ENCODE measurements around the gene EDEM3. TPM values are rescaled to one million over a fixed set of nuclear protein-coding genes. Genes with fewer than 3 reads are reported as not detected.

The EDEM3 gene
- total and polyA plus RNA-seq, 11 donors = 7.2 to 28.6 (median 17.6) TPM

DNA sequence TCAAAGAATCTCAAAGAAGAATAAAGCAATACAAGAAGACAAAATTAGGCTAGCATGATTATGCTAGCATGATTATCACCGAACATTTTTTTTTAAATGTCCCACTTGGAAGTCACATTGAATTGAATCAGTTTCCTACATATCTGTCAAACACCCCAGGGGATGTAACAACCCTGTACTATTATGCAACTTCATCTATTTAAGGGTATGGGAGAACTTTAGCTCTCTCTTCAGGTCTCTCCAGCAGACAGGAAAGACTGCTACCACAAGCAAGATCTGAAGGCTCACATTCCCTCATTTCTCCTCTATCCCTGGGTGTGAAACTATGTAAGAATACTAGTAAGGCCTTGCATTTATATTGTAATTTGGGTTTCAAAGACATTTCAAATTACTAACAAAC is 52.8 kb downstream of the EDEM3 start:
- peaks cover 2 to 98% (median 80%) of the 10 kb centered on the region in 9 donors for H3K36me3 ChIP-seq
- no peak overlapping the region for H3K4me3 ChIP-seq
- intact Hi-C loops (cut with DNase I) = no loop called here
- H3K27ac ChIP-seq = no peak overlapping the region
- DNase-seq (no peak), ATAC-seq (peak in 3 of 4 donors; percentile 42 to 75 (median 62))
- peaks cover 0 to 8% (median 0%) of the 10 kb centered on the region in 12 donors for H3K4me1 ChIP-seq
- 37 to 56% (median 54%) methylated on average over 1 of the region's 1 CpG for WGBS, 4 donors
- TF ChIP-seq POLR2A (IDR thresholded peaks at IDR 0.05) = no peak
- TF ChIP-seq, protein P1, sequence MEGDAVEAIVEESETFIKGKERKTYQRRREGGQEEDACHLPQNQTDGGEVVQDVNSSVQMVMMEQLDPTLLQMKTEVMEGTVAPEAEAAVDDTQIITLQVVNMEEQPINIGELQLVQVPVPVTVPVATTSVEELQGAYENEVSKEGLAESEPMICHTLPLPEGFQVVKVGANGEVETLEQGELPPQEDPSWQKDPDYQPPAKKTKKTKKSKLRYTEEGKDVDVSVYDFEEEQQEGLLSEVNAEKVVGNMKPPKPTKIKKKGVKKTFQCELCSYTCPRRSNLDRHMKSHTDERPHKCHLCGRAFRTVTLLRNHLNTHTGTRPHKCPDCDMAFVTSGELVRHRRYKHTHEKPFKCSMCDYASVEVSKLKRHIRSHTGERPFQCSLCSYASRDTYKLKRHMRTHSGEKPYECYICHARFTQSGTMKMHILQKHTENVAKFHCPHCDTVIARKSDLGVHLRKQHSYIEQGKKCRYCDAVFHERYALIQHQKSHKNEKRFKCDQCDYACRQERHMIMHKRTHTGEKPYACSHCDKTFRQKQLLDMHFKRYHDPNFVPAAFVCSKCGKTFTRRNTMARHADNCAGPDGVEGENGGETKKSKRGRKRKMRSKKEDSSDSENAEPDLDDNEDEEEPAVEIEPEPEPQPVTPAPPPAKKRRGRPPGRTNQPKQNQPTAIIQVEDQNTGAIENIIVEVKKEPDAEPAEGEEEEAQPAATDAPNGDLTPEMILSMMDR (IDR thresholded peaks at IDR 0.05) = no peak
- H3K9me3 ChIP-seq = no peaks in the 10 kb centered on the region
- no peaks in the 10 kb centered on the region for H3K27me3 ChIP-seq

DNA sequence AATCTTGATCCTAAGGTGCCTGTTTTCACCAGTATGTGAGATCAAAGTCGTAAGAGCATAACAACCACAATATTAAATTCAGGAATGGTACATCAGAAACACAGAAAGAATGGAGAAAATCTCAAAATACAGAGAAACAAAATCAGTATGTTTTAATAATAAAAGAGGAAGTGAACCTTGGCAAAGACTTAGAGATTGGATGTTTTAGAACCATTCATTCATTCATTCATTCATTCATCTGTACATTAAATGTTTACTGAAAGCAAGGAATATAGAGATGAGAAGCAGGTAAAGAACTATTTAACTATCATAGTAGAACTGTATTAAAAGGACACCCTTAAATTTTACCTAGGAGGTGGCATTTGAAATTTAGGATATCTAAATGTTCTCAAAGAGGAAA is 55.7 kb downstream of the EDEM3 start:
- Histone ChIP-seq H3K36me3 (peaks cover 0 to 97% (median 74%) of the 10 kb centered on the region in 9 donors), H3K27ac (no peak overlapping the region), H3K4me1 (peaks cover 0 to 8% (median 0%) of the 10 kb centered on the region in 12 donors), H3K4me3 (no peak overlapping the region), H3K9me3 (no peaks in the 10 kb centered on the region), H3K27me3 (no peaks in the 10 kb centered on the region)
- DNase-seq (no peak), ATAC-seq (no peak)
- WGBS, 4 donors = 94 to 99% (median 98%) methylated on average over 1 of the region's 1 CpG
- TF ChIP-seq, protein P1 (IDR thresholded peaks at IDR 0.05) = no peak
- TF ChIP-seq POLR2A (IDR thresholded peaks at IDR 0.05) = no peak
- intact Hi-C loops (cut with DNase I) = loop anchor here in 4 of 10 donors (10.0 kb wide), 3 partner anchors 474 to 764 kb away; no protein-coding TSS in a partner anchor

DNA sequence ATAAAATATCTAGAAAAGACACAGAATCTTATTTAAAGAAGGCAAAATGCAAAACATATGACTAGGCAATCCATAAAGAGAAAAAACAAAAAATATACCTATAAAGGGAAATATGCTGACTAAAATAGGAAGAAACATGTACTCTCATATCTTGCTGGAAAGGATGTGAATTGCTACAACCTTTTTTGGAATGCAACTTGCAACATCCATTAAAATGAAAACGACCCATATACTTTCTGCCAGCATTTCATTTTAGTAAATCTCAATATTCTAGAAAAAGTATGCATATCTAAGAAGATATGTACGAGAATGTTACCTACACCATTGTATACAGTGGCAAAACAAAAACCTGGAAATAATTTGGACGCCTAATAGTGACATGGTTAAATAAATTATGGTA is 56.6 kb downstream of the EDEM3 start:
- DNase-seq (no peak), ATAC-seq (no peak)
- intact Hi-C loops (cut with DNase I) = loop anchor here in 4 of 10 donors (10.0 kb wide), 3 partner anchors 473 to 763 kb away; no protein-coding TSS in a partner anchor
- TF ChIP-seq, protein P1 (IDR thresholded peaks at IDR 0.05) = no peak
- TF ChIP-seq POLR2A (IDR thresholded peaks at IDR 0.05) = no peak
- Histone ChIP-seq H3K9me3 (no peaks in the 10 kb centered on the region), H3K4me1 (peaks cover 0 to 8% (median 0%) of the 10 kb centered on the region in 12 donors), H3K27ac (no peak overlapping the region), H3K36me3 (peaks cover 0 to 97% (median 74%) of the 10 kb centered on the region in 9 donors), H3K4me3 (no peak overlapping the region), H3K27me3 (no peaks in the 10 kb centered on the region)
- 76 to 83% (median 79%) methylated on average over 3 of the region's 3 CpGs for WGBS, 4 donors

DNA sequence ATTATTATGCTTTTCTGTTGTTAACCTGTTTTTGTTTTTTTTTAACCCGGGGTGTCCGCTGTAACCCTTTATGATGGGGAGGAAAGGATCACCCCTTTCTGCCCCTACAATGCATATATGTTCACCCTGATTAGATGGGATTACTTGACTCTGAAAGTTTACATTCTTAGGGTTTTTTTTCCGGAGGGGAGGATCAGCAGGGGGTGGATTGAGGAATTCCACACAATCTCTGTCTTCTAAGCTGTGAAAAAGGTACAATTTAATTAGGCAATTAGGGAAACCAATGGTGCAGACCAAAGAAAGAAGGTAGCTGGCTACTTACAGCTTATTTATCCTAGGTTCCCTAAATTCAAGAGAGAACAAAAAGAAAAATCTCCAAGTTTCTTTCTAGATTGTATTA is 58.3 kb downstream of the EDEM3 start:
- H3K27ac ChIP-seq = no peak overlapping the region
- 72 to 92% (median 82%) methylated on average over 3 of the region's 3 CpGs for WGBS, 4 donors
- no peaks in the 10 kb centered on the region for H3K9me3 ChIP-seq
- TF ChIP-seq, protein P1 (IDR thresholded peaks at IDR 0.05) = no peak
- no peak for TF ChIP-seq POLR2A (IDR thresholded peaks at IDR 0.05)
- H3K4me3 ChIP-seq = no peak overlapping the region
- ATAC-seq (no peak), DNase-seq (no peak)
- intact Hi-C loops (cut with DNase I) = loop anchor here in 4 of 10 donors (10.0 kb wide), 3 partner anchors 472 to 762 kb away; no protein-coding TSS in a partner anchor
- H3K36me3 ChIP-seq = peaks cover 0 to 91% (median 69%) of the 10 kb centered on the region in 9 donors
- no peaks in the 10 kb centered on the region for H3K27me3 ChIP-seq
- peaks cover 0 to 3% (median 0%) of the 10 kb centered on the region in 12 donors for H3K4me1 ChIP-seq

Measured in heart left ventricle (tissue), 16 donors.